ENCODE results near the gene ATP10B.

- TF ChIP-seq CTCF (IDR thresholded peaks at IDR 0.05; ENCODE audit: low read length) (no peak), EZH2 (IDR thresholded peaks at IDR 0.05; ENCODE audit: borderline replicate concordance, low read length) (no peak)
Measured at GRCh38 chr5:160833806-160834205, 18.2 kb downstream of the ATP10B start.
